ENCODE measurements around the gene HVCN1.
"Not testable (repeated sequence)": the region's sequence is repeated elsewhere in the genome, so short reads cannot be mapped to it uniquely, and the experiment has no call there.

Gene HVCN1

GRCh38 chr12:110725267-110725666 is 36.4 kb upstream of the HVCN1 start:
- Histone ChIP-seq H3K4me1 (ENCODE audit: control insufficient read depth, insufficient read depth, low read length, poor library complexity, severe bottlenecking) (no peaks in the 10 kb centered on the region), H3K36me3 (ENCODE audit: control insufficient read depth, insufficient read depth, low read length) (peaks cover 92% of the 10 kb centered on the region), H3K27ac (ENCODE audit: low read depth, low read length, severe bottlenecking) (no peak overlapping the region), H3K4me3 (ENCODE audit: extremely low read depth, insufficient read depth, low read length, poor library complexity, severe bottlenecking) (no peak overlapping the region), H3K9me3 (ENCODE audit: control insufficient read depth, low read length) (no peaks in the 10 kb centered on the region)
- 91 to 100% methylated on average over 1 to 4 of the region's 4 CpGs for WGBS, 2 experiments (ENCODE audit: insufficient coverage in 2 of 2)

GRCh38 chr12:110722892-110723291 is 34.0 kb upstream of the HVCN1 start:
- not testable (repeated sequence) for H3K27ac ChIP-seq (ENCODE audit: low read depth, low read length, severe bottlenecking); H3K4me1 ChIP-seq (ENCODE audit: control insufficient read depth, insufficient read depth, low read length, poor library complexity, severe bottlenecking); H3K9me3 ChIP-seq (ENCODE audit: control insufficient read depth, low read length); H3K4me3 ChIP-seq (ENCODE audit: extremely low read depth, insufficient read depth, low read length, poor library complexity, severe bottlenecking)
- peaks cover 93% of the 10 kb centered on the region for H3K36me3 ChIP-seq (ENCODE audit: control insufficient read depth, insufficient read depth, low read length)
- no CpG with 5 or more reads among the region's 3 CpGs for WGBS, 2 experiments (ENCODE audit: insufficient coverage in 2 of 2)

GRCh38 chr12:110721570-110721969 is 32.7 kb upstream of the HVCN1 start:
- Histone ChIP-seq H3K9me3 (ENCODE audit: control insufficient read depth, low read length) (no peaks in the 10 kb centered on the region), H3K4me3 (ENCODE audit: extremely low read depth, insufficient read depth, low read length, poor library complexity, severe bottlenecking) (no peak overlapping the region), H3K4me1 (ENCODE audit: control insufficient read depth, insufficient read depth, low read length, poor library complexity, severe bottlenecking) (no peaks in the 10 kb centered on the region), H3K36me3 (ENCODE audit: control insufficient read depth, insufficient read depth, low read length) (peaks cover 91% of the 10 kb centered on the region), H3K27ac (ENCODE audit: low read depth, low read length, severe bottlenecking) (no peak overlapping the region)

GRCh38 chr12:110720516-110720915 is 31.6 kb upstream of the HVCN1 start:
- Histone ChIP-seq H3K4me1 (ENCODE audit: control insufficient read depth, insufficient read depth, low read length, poor library complexity, severe bottlenecking) (no peaks in the 10 kb centered on the region), H3K4me3 (ENCODE audit: extremely low read depth, insufficient read depth, low read length, poor library complexity, severe bottlenecking) (no peak overlapping the region), H3K36me3 (ENCODE audit: control insufficient read depth, insufficient read depth, low read length) (peaks cover 82% of the 10 kb centered on the region), H3K27ac (ENCODE audit: low read depth, low read length, severe bottlenecking) (no peak overlapping the region), H3K9me3 (ENCODE audit: control insufficient read depth, low read length) (no peaks in the 10 kb centered on the region)

GRCh38 chr12:110718222-110718908 is 29.4 kb upstream of the HVCN1 start:
- 92 to 98% methylated on average over 5 to 6 of the region's 7 CpGs for WGBS, 2 experiments (ENCODE audit: insufficient coverage in 2 of 2)
- H3K36me3 ChIP-seq (ENCODE audit: control insufficient read depth, insufficient read depth, low read length) = peaks cover 61% of the 10 kb centered on the region
- H3K4me3 ChIP-seq (ENCODE audit: extremely low read depth, insufficient read depth, low read length, poor library complexity, severe bottlenecking) = no peak overlapping the region
- H3K9me3 ChIP-seq (ENCODE audit: control insufficient read depth, low read length) = no peaks in the 10 kb centered on the region
- H3K4me1 ChIP-seq (ENCODE audit: control insufficient read depth, insufficient read depth, low read length, poor library complexity, severe bottlenecking) = no peaks in the 10 kb centered on the region
- no peak overlapping the region for H3K27ac ChIP-seq (ENCODE audit: low read depth, low read length, severe bottlenecking)

- Histone ChIP-seq H3K36me3 (ENCODE audit: control insufficient read depth, insufficient read depth, low read length) (peaks cover 53% of the 10 kb centered on the region), H3K27ac (ENCODE audit: low read depth, low read length, severe bottlenecking) (no peak overlapping the region), H3K4me1 (ENCODE audit: control insufficient read depth, insufficient read depth, low read length, poor library complexity, severe bottlenecking) (no peaks in the 10 kb centered on the region), H3K4me3 (ENCODE audit: extremely low read depth, insufficient read depth, low read length, poor library complexity, severe bottlenecking) (no peak overlapping the region), H3K9me3 (ENCODE audit: control insufficient read depth, low read length) (no peaks in the 10 kb centered on the region)
- 93 to 100% methylated on average over 2 to 3 of the region's 3 CpGs for WGBS, 2 experiments (ENCODE audit: insufficient coverage in 2 of 2)
Measured at GRCh38 chr12:110717037-110717436, 28.1 kb upstream of the HVCN1 start.

GRCh38 chr12:110708917-110709316 is 20.0 kb upstream of the HVCN1 start:
- WGBS, 2 experiments (ENCODE audit: insufficient coverage in 2 of 2) = 94 to 96% methylated on average over 3 of the region's 4 CpGs

GRCh38 chr12:110705309-110705708 is 16.4 kb upstream of the HVCN1 start:
- 75 to 100% methylated on average over 1 of the region's 3 CpGs for WGBS, 2 experiments (ENCODE audit: insufficient coverage in 2 of 2)
- H3K4me1 ChIP-seq (ENCODE audit: control insufficient read depth, insufficient read depth, low read length, poor library complexity, severe bottlenecking) = no peaks in the 10 kb centered on the region
- H3K36me3 ChIP-seq (ENCODE audit: control insufficient read depth, insufficient read depth, low read length) = no peaks in the 10 kb centered on the region
- H3K9me3 ChIP-seq (ENCODE audit: control insufficient read depth, low read length) = no peaks in the 10 kb centered on the region
- H3K4me3 ChIP-seq (ENCODE audit: extremely low read depth, insufficient read depth, low read length, poor library complexity, severe bottlenecking) = no peak overlapping the region
- no peak overlapping the region for H3K27ac ChIP-seq (ENCODE audit: low read depth, low read length, severe bottlenecking)

More at GRCh38 chr12:110708917-110709316, 20.0 kb upstream of the HVCN1 start:
- H3K36me3 ChIP-seq (ENCODE audit: control insufficient read depth, insufficient read depth, low read length) = peaks cover 4% of the 10 kb centered on the region
- H3K4me3 ChIP-seq (ENCODE audit: extremely low read depth, insufficient read depth, low read length, poor library complexity, severe bottlenecking) = no peak overlapping the region
- H3K27ac ChIP-seq (ENCODE audit: low read depth, low read length, severe bottlenecking) = no peak overlapping the region
- no peaks in the 10 kb centered on the region for H3K4me1 ChIP-seq (ENCODE audit: control insufficient read depth, insufficient read depth, low read length, poor library complexity, severe bottlenecking)
- H3K9me3 ChIP-seq (ENCODE audit: control insufficient read depth, low read length) = no peaks in the 10 kb centered on the region

GRCh38 chr12:110704750-110705149 is 15.8 kb upstream of the HVCN1 start:
- Histone ChIP-seq H3K9me3 (ENCODE audit: control insufficient read depth, low read length) (no peaks in the 10 kb centered on the region), H3K27ac (ENCODE audit: low read depth, low read length, severe bottlenecking) (no peak overlapping the region), H3K4me3 (ENCODE audit: extremely low read depth, insufficient read depth, low read length, poor library complexity, severe bottlenecking) (no peak overlapping the region), H3K36me3 (ENCODE audit: control insufficient read depth, insufficient read depth, low read length) (no peaks in the 10 kb centered on the region), H3K4me1 (ENCODE audit: control insufficient read depth, insufficient read depth, low read length, poor library complexity, severe bottlenecking) (no peaks in the 10 kb centered on the region)
- 29 to 31% methylated on average over 2 of the region's 5 CpGs for WGBS, 2 experiments (ENCODE audit: insufficient coverage in 2 of 2)

- Histone ChIP-seq H3K4me3 (ENCODE audit: extremely low read depth, insufficient read depth, low read length, poor library complexity, severe bottlenecking) (no peak overlapping the region), H3K9me3 (ENCODE audit: control insufficient read depth, low read length) (no peaks in the 10 kb centered on the region), H3K27ac (ENCODE audit: low read depth, low read length, severe bottlenecking) (no peak overlapping the region), H3K36me3 (ENCODE audit: control insufficient read depth, insufficient read depth, low read length) (no peaks in the 10 kb centered on the region), H3K4me1 (ENCODE audit: control insufficient read depth, insufficient read depth, low read length, poor library complexity, severe bottlenecking) (no peaks in the 10 kb centered on the region)
- WGBS, 2 experiments (ENCODE audit: insufficient coverage in 2 of 2) = 93 to 94% methylated on average over 3 to 5 of the region's 5 CpGs
Measured at GRCh38 chr12:110704231-110704630, 15.3 kb upstream of the HVCN1 start.

GRCh38 chr12:110702081-110702480 is 13.2 kb upstream of the HVCN1 start:
- no peak overlapping the region for H3K4me3 ChIP-seq (ENCODE audit: extremely low read depth, insufficient read depth, low read length, poor library complexity, severe bottlenecking)
- 89 to 98% methylated on average over 3 of the region's 5 CpGs for WGBS, 2 experiments (ENCODE audit: insufficient coverage in 2 of 2)
- H3K4me1 ChIP-seq (ENCODE audit: control insufficient read depth, insufficient read depth, low read length, poor library complexity, severe bottlenecking) = no peaks in the 10 kb centered on the region
- no peaks in the 10 kb centered on the region for H3K36me3 ChIP-seq (ENCODE audit: control insufficient read depth, insufficient read depth, low read length)
- no peak overlapping the region for H3K27ac ChIP-seq (ENCODE audit: low read depth, low read length, severe bottlenecking)
- no peaks in the 10 kb centered on the region for H3K9me3 ChIP-seq (ENCODE audit: control insufficient read depth, low read length)

Measured in mesodermal cell (in vitro differentiated cells).